ENCODE data around the gene DVL1. TPM values are rescaled to one million over a fixed set of nuclear protein-coding genes. Genes with fewer than 3 reads are reported as not detected.

DVL1 gene
- total RNA-seq, 4 donors from 2014 or later: 26.2 to 80.3 (median 39.5) TPM

DNA sequence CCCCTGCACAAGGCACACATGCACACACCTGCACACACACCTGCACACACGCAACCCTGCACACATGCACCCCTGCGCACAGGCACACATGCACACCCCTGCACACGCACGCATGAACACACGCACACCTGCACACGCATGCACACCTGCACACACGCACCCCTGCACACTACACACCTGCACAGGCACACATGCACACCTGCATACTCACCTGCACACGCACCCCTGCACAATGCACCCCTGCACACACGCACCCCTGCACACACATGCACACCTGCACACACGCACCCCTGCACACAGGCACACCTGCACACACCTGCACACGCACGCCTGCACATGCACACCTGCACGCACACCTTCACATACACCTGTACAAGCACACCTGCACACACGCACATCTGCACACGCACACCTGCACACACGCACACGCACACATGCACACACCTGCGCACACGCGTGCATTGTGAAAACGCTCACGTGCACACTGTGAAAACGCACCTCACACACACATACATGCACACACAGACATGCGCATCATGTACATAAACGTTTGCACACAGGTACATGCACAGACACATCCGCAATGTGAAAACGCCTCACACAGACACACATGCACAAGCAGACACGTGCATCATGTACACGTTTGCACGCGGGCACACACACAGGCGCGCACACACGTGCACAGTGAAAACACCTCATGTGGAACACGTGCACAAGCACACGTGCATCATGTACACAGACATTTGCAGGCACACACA, 8.2 kb downstream of the DVL1 start:
- TF ChIP-seq, protein P1, sequence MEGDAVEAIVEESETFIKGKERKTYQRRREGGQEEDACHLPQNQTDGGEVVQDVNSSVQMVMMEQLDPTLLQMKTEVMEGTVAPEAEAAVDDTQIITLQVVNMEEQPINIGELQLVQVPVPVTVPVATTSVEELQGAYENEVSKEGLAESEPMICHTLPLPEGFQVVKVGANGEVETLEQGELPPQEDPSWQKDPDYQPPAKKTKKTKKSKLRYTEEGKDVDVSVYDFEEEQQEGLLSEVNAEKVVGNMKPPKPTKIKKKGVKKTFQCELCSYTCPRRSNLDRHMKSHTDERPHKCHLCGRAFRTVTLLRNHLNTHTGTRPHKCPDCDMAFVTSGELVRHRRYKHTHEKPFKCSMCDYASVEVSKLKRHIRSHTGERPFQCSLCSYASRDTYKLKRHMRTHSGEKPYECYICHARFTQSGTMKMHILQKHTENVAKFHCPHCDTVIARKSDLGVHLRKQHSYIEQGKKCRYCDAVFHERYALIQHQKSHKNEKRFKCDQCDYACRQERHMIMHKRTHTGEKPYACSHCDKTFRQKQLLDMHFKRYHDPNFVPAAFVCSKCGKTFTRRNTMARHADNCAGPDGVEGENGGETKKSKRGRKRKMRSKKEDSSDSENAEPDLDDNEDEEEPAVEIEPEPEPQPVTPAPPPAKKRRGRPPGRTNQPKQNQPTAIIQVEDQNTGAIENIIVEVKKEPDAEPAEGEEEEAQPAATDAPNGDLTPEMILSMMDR (IDR thresholded peaks at IDR 0.05; ENCODE audit: low read depth): no peak

DNA sequence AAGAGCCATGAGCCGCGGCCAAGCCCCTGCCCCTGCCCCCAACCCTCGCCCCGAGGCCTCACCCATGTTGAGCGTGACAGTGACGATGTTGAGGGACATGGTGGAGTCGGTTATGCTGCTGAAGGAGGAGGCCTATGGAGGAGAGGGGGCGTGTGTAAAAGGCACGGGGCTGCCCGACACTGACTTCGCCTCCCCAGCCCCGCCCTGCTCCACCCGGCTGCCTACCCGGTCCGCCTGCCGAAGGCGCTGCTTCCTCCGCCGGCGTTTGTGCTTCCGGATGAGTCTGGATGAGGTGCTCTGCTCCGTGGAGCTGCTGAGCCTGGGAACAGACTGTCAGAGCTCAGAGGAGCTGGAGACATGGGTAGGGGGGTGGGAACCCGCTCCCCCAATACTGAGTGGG, 9.0 kb downstream of the DVL1 start:
- TF ChIP-seq, protein P1 (IDR thresholded peaks at IDR 0.05; ENCODE audit: low read depth): no peak

DNA sequence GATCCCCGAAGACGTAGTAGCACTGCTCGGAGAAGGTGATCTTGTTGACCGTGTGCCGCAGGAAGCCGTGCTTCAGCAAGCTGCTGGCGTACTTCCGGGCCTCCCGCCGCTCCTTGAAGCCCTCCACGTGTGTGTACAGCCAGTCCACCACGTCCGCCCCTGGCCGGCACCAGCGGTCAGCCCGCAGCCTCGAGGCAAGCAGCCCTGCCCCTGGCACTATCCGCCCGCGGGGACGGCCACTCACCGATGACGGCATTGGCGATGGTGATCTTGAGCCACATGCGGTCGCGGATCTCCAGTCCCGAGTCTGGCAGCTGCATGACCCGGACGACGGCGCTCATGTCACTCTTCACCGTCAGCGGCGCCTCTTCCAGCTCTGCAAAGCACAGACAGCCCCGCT, 10.9 kb downstream of the DVL1 start:
- TF ChIP-seq, protein P1 (IDR thresholded peaks at IDR 0.05; ENCODE audit: low read depth): no peak

DNA sequence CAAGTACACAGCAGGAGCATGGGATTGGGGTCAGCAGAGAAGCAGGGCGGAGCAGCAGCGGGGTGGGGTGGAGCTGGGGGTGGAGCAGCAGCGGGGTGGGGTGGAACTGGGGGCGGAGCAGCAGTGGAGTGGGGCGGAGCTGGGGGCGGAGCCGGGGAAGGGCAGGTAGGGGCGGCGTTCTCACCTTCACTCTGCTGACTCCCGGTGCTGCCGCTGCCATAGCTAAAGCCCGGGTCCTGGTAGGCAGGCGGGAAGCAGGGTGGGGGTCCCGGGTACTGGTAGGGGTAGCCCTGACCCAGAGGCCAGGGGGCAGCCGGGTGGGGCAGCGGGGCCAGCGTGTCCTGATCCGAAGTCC, 11.4 kb downstream of the DVL1 start:
- TF ChIP-seq, protein P1 (IDR thresholded peaks at IDR 0.05; ENCODE audit: low read depth): no peak

DNA sequence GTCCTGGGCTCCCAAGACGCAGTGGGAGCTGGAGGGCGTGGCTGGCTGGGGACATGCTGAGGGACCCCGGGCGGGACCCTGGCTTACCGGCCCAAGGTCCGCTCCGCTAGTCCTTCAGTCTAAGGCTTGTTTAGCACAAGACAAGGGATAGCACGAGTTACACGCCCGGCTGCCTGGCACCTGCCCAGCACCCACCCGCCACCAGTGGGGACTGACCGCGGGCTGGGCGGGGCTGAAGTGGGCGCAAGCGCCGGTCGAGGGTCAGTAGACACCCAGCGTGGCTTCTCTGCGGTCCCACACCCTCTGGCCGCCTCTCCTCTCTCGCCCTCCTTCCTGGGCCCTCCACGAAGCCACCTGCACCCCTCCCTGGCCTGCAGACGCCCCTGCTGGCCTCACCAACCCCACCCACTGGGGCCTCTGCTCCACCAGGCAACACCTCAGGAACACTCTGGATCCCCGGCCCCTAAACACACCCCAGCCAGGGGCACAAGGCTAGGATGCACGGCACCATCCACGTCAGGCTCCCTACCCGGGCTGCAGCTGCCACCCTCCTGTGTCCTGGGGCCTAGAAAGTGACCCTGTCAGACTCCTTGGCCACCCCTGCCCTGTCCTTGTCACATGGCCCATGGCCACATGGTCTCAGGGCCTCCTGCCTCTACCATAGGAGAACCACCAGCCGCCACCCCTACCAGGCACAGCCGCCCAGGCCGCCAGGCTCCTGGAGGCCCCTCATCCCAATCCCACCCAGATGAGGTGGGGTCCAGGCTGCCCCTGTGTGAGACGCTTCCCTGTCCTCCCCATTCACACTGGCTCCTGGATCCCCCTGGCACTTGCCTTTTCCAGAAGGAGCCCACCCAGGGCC, 12.1 kb downstream of the DVL1 start:
- TF ChIP-seq, protein P1 (IDR thresholded peaks at IDR 0.05; ENCODE audit: low read depth): no peak

DNA sequence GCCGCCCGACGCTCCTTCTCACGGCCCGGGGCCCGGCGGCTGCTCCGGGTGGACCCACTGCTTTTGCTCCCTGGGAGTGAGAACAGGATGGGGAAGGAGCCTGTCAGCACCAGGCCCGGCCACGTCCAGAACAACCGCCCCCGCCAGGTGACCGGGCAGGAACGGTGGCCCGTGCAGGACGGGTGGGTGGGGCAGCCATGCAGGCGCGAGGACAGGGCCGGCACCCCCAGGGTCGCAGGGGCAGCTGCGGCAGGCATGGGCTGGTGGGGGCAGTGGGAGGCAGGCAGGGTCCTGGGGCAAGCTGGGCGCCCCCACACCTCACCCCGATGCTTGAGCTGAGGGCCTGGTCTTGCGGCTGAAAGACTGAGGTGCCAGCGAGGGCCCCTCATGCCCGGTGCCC, 12.8 kb downstream of the DVL1 start:
- TF ChIP-seq, protein P1 (IDR thresholded peaks at IDR 0.05; ENCODE audit: low read depth): no peak

DNA sequence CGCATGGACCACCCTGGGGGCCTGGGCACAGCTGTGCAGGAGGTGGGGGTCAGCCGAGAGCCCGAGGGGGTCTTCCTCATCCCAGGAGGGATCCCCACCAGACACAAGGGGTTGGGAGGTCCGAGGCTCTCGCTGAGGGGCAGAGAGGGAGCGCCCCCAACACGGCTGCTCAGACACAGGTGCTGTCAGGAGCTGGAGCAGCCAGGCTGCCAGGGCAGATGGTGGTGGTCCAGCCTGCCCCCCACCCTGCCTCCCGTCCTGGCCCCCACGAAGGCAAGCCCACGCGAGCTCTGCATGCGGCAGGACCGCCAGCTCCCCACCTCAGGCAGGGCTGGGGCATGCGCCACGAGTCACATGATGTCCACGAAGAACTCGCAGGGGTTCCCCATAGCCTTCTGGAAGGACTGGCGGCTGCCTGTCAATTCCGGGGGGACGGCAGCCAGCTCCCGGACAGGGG, 13.4 kb downstream of the DVL1 start:
- TF ChIP-seq, protein P1 (IDR thresholded peaks at IDR 0.05; ENCODE audit: low read depth): no peak
